Upper lobe of right lung (tissue), 1 donor: ENCODE measurements around the gene SNRPD3. TPM values are rescaled to one million over a fixed set of nuclear protein-coding genes. Genes with fewer than 3 reads are reported as not detected.

Source experiments
- total RNA-seq: library from RNA; stranded (reverse); fragmentation: NEBNext Ultra II Directional; extraction: Animal tissue kit (Norgen Biotek cat#: 25700); gene quantifications from one replicate; pipeline ENCODE4 v1.2.1, GENCODE V29; 2021
- donor health status: DM: no; HTN: yes; CAD: no; lungs with severe emphysema.

The SNRPD3 gene
- total RNA-seq, 1 donor from 2014 or later: 64.5 TPM

Other genes starting within 250 kb of the SNRPD3 start
- gene ADORA2A, start 128.4 kb upstream of the SNRPD3 start, total RNA-seq: 17.2 TPM
- gene UPB1, start 60.7 kb upstream of the SNRPD3 start, total RNA-seq: 1.5 TPM
- gene GUCD1, start 861 bp upstream of the SNRPD3 start, total RNA-seq: 148 TPM
- gene LRRC75B, start 37.1 kb downstream of the SNRPD3 start, total RNA-seq: 10.8 TPM
- 131 TPM for gene GGT1, start 47.2 kb downstream of the SNRPD3 start, total RNA-seq
- gene PIWIL3, start 218.7 kb downstream of the SNRPD3 start, total RNA-seq: not detected